Stimulated activated naive CD4-positive, alpha-beta T cell treated with Interleukin-2 at 50 U/mL for 16 hours (primary cell): ENCODE data around the gene PSMD6.

Experiments
- DNase-seq: peaks from one replicate; lab custom pipeline; 2025; lab: John Stamatoyannopoulos, UW

PSMD6 gene

GRCh38 chr3:63976872-63977200 lies 46.5 kb downstream of the PSMD6 start:
- DNase-seq, result no peak

GRCh38 chr3:63976161-63976871 lies 47.0 kb downstream of the PSMD6 start:
- DNase-seq, result no peak

GRCh38 chr3:63975723-63976122 lies 47.6 kb downstream of the PSMD6 start:
- DNase-seq, result no peak

- DNase-seq, result no peak
These were observed 48.8 kb downstream of the PSMD6 start for GRCh38 chr3:63974451-63974850.

- DNase-seq, result no peak
These were observed 49.9 kb downstream of the PSMD6 start for GRCh38 chr3:63973406-63973805.

GRCh38 chr3:63972987-63973386 lies 50.3 kb downstream of the PSMD6 start:
- DNase-seq, result no peak

GRCh38 chr3:63972196-63972595 lies 51.1 kb downstream of the PSMD6 start:
- no peak for DNase-seq

- DNase-seq, result no peak
These were observed 52.4 kb downstream of the PSMD6 start for GRCh38 chr3:63970631-63971475.

GRCh38 chr3:63969876-63970275 lies 53.4 kb downstream of the PSMD6 start:
- DNase-seq, result no peak

GRCh38 chr3:63968612-63969350 lies 54.5 kb downstream of the PSMD6 start:
- DNase-seq, result no peak

- DNase-seq, result no peak
These were observed 55.4 kb downstream of the PSMD6 start for GRCh38 chr3:63967675-63968611.

- DNase-seq, result no peak
These were observed 56.4 kb downstream of the PSMD6 start for GRCh38 chr3:63966871-63967270.

- no peak for DNase-seq
These were observed 57.3 kb downstream of the PSMD6 start for GRCh38 chr3:63966007-63966406.

- DNase-seq, result no peak
These were observed 58.4 kb downstream of the PSMD6 start for GRCh38 chr3:63964681-63965485.

- no peak for DNase-seq
These were observed 59.8 kb downstream of the PSMD6 start for GRCh38 chr3:63963496-63963895.

- DNase-seq, result no peak
These were observed 61.4 kb downstream of the PSMD6 start for GRCh38 chr3:63961891-63962290.
